H9 (cell line): Measurements from ENCODE around the gene GK2. TPM values are rescaled to one million over a fixed set of nuclear protein-coding genes. Genes with fewer than 3 reads are reported as not detected.

Experiments
- DNase-seq: peaks from one replicate; pipeline ENCODE4 v3.0.0-alpha.2; 2017
- H2AFZ ChIP-seq: one replicate; pipeline ENCODE4 v1.6.1; 2013; ENCODE audit warnings: mild to moderate bottlenecking, low read length, control low read depth, moderate library complexity
- H2AK5ac ChIP-seq: 2 replicates; pipeline ENCODE4 v1.6.1; 2013; ENCODE audit warnings: low read length, control low read depth, mixed read lengths; ENCODE audit not compliant: insufficient read length
- H2BK120ac ChIP-seq: one replicate; pipeline ENCODE4 v1.6.1; 2013; ENCODE audit warnings: low read depth, mild to moderate bottlenecking, low read length, control low read depth, inconsistent platforms; ENCODE audit not compliant: poor library complexity, severe bottlenecking
- H2BK12ac ChIP-seq: 2 replicates; pipeline ENCODE4 v1.6.1; 2013; ENCODE audit warnings: low read length, control low read depth, mixed read lengths, low read depth; ENCODE audit not compliant: insufficient read length
- H2BK15ac ChIP-seq: 2 replicates; pipeline ENCODE4 v1.6.1; 2013; ENCODE audit warnings: low read depth, low read length, control low read depth
- H2BK20ac ChIP-seq: one replicate; pipeline ENCODE4 v1.6.1; 2013; ENCODE audit warnings: low read depth, mild to moderate bottlenecking, low read length, control low read depth, inconsistent platforms; ENCODE audit not compliant: poor library complexity, severe bottlenecking
- H2BK5ac ChIP-seq: 2 replicates; pipeline ENCODE4 v1.6.1; 2013; ENCODE audit warnings: low read length, control low read depth, mixed read lengths; ENCODE audit not compliant: insufficient read length
- H3K14ac ChIP-seq: 2 replicates; pipeline ENCODE4 v1.6.1; 2013; ENCODE audit warnings: low read length, control low read depth; ENCODE audit not compliant: insufficient read depth
- H3K18ac ChIP-seq: 2 replicates; pipeline ENCODE4 v1.6.1; 2013; ENCODE audit warnings: low read depth, mild to moderate bottlenecking, mixed read lengths, low read length, control low read depth; ENCODE audit not compliant: insufficient read length
- H3K23ac ChIP-seq: 2 replicates; pipeline ENCODE4 v1.6.1; 2013; ENCODE audit warnings: low read length, control low read depth, mixed read lengths, low read depth; ENCODE audit not compliant: insufficient read length
- H3K23me2 ChIP-seq: 2 replicates; pipeline ENCODE4 v1.6.1; 2013; ENCODE audit warnings: low read depth, mild to moderate bottlenecking, mixed read lengths, low read length, control low read depth; ENCODE audit not compliant: insufficient read length, poor library complexity, severe bottlenecking
- H3K27ac ChIP-seq: 2 replicates; pipeline ENCODE4 v1.5.1; 2013; ENCODE audit warnings: low read length, control low read depth, mixed read lengths, low read depth; ENCODE audit not compliant: insufficient read length
- H3K27me3 ChIP-seq: 2 replicates; pipeline ENCODE4 v1.6.1; 2013; ENCODE audit warnings: low read length, control low read depth, inconsistent platforms; ENCODE audit not compliant: insufficient read depth
- H3K4ac ChIP-seq: 2 replicates; pipeline ENCODE4 v1.6.1; 2013; ENCODE audit warnings: low read depth, mild to moderate bottlenecking, control low read depth, inconsistent platforms, low read length, moderate library complexity
- H3K4me1 ChIP-seq: 2 replicates; pipeline ENCODE4 v1.6.1; 2013; ENCODE audit warnings: low read length, control low read depth, inconsistent platforms; ENCODE audit not compliant: insufficient read depth
- H3K4me2 ChIP-seq: 2 replicates; pipeline ENCODE4 v1.6.1; 2013; ENCODE audit warnings: low read length, control low read depth, mixed read lengths; ENCODE audit not compliant: insufficient read length, insufficient read depth
- H3K56ac ChIP-seq: 2 replicates; pipeline ENCODE4 v1.6.1; 2013; ENCODE audit warnings: low read depth, mild to moderate bottlenecking, mixed read lengths, low read length, control low read depth; ENCODE audit not compliant: insufficient read length
- H3K79me1 ChIP-seq: 2 replicates; pipeline ENCODE4 v1.6.1; 2013; ENCODE audit warnings: low read depth, mild to moderate bottlenecking, moderate library complexity, low read length, control low read depth, inconsistent platforms; ENCODE audit not compliant: insufficient read depth, poor library complexity, severe bottlenecking
- H3K79me2 ChIP-seq: 2 replicates; pipeline ENCODE4 v1.6.1; 2013; ENCODE audit warnings: low read length, control low read depth, inconsistent platforms; ENCODE audit not compliant: insufficient read depth
- H3K9ac ChIP-seq: 2 replicates; pipeline ENCODE4 v1.6.1; 2013; ENCODE audit warnings: low read length, control low read depth, mixed read lengths; ENCODE audit not compliant: insufficient read length; ENCODE audit errors: extremely low read depth
- H3K9me3 ChIP-seq: one replicate; pipeline ENCODE4 v1.6.1; 2013; ENCODE audit warnings: low read depth, low read length, inconsistent platforms; ENCODE audit not compliant: control insufficient read depth
- H3T11ph ChIP-seq: one replicate; pipeline ENCODE4 v1.6.1; 2013; ENCODE audit warnings: mild to moderate bottlenecking, low read length, control low read depth, inconsistent platforms
- H4K20me1 ChIP-seq: one replicate; pipeline ENCODE4 v1.6.1; 2013; ENCODE audit not compliant: control insufficient read depth, insufficient read length, insufficient read depth
- H4K5ac ChIP-seq: 2 replicates; pipeline ENCODE4 v1.6.1; 2013; ENCODE audit warnings: low read depth, mild to moderate bottlenecking, mixed read lengths, low read length, control low read depth; ENCODE audit not compliant: insufficient read length
- H4K8ac ChIP-seq: replicated peaks from 2 replicates; pipeline ENCODE4 v1.6.1; 2013; ENCODE audit warnings: low read length, control low read depth, mixed read lengths, low read depth; ENCODE audit not compliant: insufficient read length
- H4K91ac ChIP-seq: 2 replicates; pipeline ENCODE4 v1.6.1; 2013; ENCODE audit warnings: low read depth, mild to moderate bottlenecking, moderate library complexity, mixed read lengths, low read length, control low read depth; ENCODE audit not compliant: insufficient read length
- H3K27ac Mint-ChIP-seq, 3 experiments: 2 replicates in 2 of 3; 3 replicates in 1 of 3; pipeline ENCODE4 v1.8.0; 2020 to 2021; ENCODE audit warnings: mixed read lengths in 3 of 3, mild to moderate bottlenecking in 1 of 3, moderate library complexity in 1 of 3
- H3K27me3 Mint-ChIP-seq: 2 replicates; pipeline ENCODE4 v1.8.0; 2021; ENCODE audit warnings: low read depth, mild to moderate bottlenecking, moderate library complexity, mixed read lengths
- H3K36me3 Mint-ChIP-seq, 3 experiments: 2 replicates in 2 of 3; 3 replicates in 1 of 3; pipeline ENCODE4 v1.8.0; 2020 to 2021; ENCODE audit warnings: low read depth in 3 of 3, mixed read lengths in 3 of 3; ENCODE audit not compliant: insufficient read depth in 1 of 3
- H3K4me1 Mint-ChIP-seq, 2 experiments: 2 replicates each; pipeline ENCODE4 v1.8.0; 2020; ENCODE audit warnings: mixed read lengths in 2 of 2
- H3K4me3 Mint-ChIP-seq, 2 experiments: 2 replicates in 1 of 2; 3 replicates in 1 of 2; pipeline ENCODE4 v1.8.0; 2020 to 2021; ENCODE audit warnings: mild to moderate bottlenecking in 2 of 2, mixed read lengths in 2 of 2, moderate library complexity in 1 of 2
- H3K9me3 Mint-ChIP-seq, 2 experiments: 2 replicates in 1 of 2; 3 replicates in 1 of 2; pipeline ENCODE4 v1.8.0; 2020; ENCODE audit warnings: mild to moderate bottlenecking in 2 of 2, mixed read lengths in 2 of 2, moderate library complexity in 1 of 2
- WGBS: extraction: QIAGEN DNeasy Blood & Tissue Kit; methylation state at CpG from one replicate; pipeline ENCODE4 v1.1.7; 2013; ENCODE audit warnings: missing lambda C conversion rate, low lambda C conversion rate, mixed read lengths; ENCODE audit not compliant: insufficient read length; ENCODE audit errors: extremely low coverage; 5-methylcytosine and 5-hydroxymethylcytosine counted together
- total RNA-seq: library from RNA; stranded (reverse); gene quantifications from 2 replicates; pipeline ENCODE4 v1.2.1, GENCODE V29; 2021
- TF ChIP-seq, protein P1 (sequence below): fragments of 200-600 bp; sonication (generic); conservative IDR thresholded peaks from 3 replicates; pipeline ENCODE4 v1.8.0; 2021; ENCODE audit warnings: antibody characterized with exemption, mild to moderate bottlenecking

The GK2 gene
- total RNA-seq, 1 experiment from 2014 or later = not detected

DNA sequence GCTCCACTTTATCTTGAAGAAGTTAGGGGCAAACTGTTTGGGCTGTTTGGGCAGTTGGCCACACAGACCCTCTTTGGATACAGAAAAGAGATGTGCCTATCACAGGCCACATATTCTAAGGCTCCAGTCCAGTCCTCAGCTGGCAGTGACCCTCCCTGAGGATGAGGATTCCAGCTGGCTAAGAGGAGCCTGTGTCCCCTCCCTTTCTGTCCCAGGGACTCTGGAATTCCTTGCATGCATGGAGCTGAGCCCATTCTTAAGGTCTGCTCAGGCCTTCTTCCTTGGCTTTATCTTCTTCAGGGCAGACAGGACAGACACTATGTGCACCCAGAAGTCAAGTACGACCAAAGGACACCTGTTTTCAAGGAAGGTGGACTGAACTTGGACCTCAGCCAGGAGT, 23.8 kb upstream of the GK2 start:
- TF ChIP-seq, protein P1, sequence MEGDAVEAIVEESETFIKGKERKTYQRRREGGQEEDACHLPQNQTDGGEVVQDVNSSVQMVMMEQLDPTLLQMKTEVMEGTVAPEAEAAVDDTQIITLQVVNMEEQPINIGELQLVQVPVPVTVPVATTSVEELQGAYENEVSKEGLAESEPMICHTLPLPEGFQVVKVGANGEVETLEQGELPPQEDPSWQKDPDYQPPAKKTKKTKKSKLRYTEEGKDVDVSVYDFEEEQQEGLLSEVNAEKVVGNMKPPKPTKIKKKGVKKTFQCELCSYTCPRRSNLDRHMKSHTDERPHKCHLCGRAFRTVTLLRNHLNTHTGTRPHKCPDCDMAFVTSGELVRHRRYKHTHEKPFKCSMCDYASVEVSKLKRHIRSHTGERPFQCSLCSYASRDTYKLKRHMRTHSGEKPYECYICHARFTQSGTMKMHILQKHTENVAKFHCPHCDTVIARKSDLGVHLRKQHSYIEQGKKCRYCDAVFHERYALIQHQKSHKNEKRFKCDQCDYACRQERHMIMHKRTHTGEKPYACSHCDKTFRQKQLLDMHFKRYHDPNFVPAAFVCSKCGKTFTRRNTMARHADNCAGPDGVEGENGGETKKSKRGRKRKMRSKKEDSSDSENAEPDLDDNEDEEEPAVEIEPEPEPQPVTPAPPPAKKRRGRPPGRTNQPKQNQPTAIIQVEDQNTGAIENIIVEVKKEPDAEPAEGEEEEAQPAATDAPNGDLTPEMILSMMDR = no peak
- H3K4me1 Mint-ChIP-seq = no peaks in the 10 kb centered on the region
- no peak for DNase-seq

More for the DNA sequence above, 23.8 kb upstream of the GK2 start:
- Histone ChIP-seq H3K79me2 (no peaks in the 10 kb centered on the region), H4K5ac (no peak overlapping the region), H3K4ac (no peak overlapping the region), H3K14ac (no peak overlapping the region), H3K23ac (no peak overlapping the region), H2AFZ (no peak overlapping the region), H2BK12ac (no peak overlapping the region), H3K23me2 (no peaks in the 10 kb centered on the region), H4K8ac (no peak overlapping the region), H4K91ac (no peak overlapping the region), H2BK15ac (no peak overlapping the region), H3K4me1 (no peaks in the 10 kb centered on the region), H3K56ac (no peak overlapping the region), H3K27me3 (no peaks in the 10 kb centered on the region), H3K79me1 (no peaks in the 10 kb centered on the region), H2BK120ac (no peak overlapping the region), H3K9ac (no peak overlapping the region), H3K27ac (no peak overlapping the region), H3K9me3 (no peaks in the 10 kb centered on the region), H3T11ph (no peak overlapping the region), H3K18ac (no peak overlapping the region), H3K4me2 (no peak overlapping the region), H4K20me1 (no peaks in the 10 kb centered on the region), H2BK20ac (no peak overlapping the region), H2AK5ac (no peak overlapping the region), H2BK5ac (no peak overlapping the region)
- WGBS = no CpG with 5 or more reads among the region's 1 CpG
- Mint-ChIP-seq H3K27me3 (no peaks in the 10 kb centered on the region), H3K4me3 (no peak overlapping the region), H3K36me3 (no peaks in the 10 kb centered on the region), H3K27ac (no peak overlapping the region), H3K9me3 (no peaks in the 10 kb centered on the region)
